Suppressor macrophage treated with lipopolysaccharide for 4 hours (primary cell): Measurements from ENCODE around the gene NEK7.
"Not testable (repeated sequence)": the region's sequence is repeated elsewhere in the genome, so short reads cannot be mapped to it uniquely, and the experiment has no call there.

Experiments used
- DNase-seq: peaks from one replicate; pipeline ENCODE4 v3.0.0-alpha.2; 2020

Gene NEK7

GRCh38 chr1:198156745-198157240 lies at the start of gene NEK7:
NEK7 (plus strand) TSS chr1:198156998; CDS start chr1:198232581, 75,583 bp downstream.
- DNase-seq = peak; percentile 92

GRCh38 chr1:198107091-198107501 lies 49.7 kb upstream of the NEK7 start:
- DNase-seq = no peak

GRCh38 chr1:198108636-198109370 lies 48.0 kb upstream of the NEK7 start:
- no peak for DNase-seq

DNA sequence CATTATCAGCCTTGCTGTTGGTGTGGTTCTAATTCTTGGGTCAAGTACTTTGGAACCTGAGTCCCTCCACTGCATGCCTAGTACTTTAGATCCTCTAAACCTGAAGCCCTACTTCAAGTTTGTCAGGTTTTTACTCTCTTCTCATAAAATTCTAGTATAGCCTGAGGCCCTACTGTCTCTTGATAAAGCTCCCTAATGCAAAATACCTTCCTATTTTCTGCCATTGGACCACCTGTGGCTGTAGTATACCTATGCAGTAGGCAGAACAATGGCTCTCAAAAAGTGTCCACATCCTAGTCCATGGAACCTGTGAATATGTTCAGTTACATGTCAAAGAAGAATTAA lies 47.5 kb upstream of the NEK7 start:
- no peak for DNase-seq

GRCh38 chr1:198113342-198113750 lies 43.5 kb upstream of the NEK7 start:
- no peak for DNase-seq

DNA sequence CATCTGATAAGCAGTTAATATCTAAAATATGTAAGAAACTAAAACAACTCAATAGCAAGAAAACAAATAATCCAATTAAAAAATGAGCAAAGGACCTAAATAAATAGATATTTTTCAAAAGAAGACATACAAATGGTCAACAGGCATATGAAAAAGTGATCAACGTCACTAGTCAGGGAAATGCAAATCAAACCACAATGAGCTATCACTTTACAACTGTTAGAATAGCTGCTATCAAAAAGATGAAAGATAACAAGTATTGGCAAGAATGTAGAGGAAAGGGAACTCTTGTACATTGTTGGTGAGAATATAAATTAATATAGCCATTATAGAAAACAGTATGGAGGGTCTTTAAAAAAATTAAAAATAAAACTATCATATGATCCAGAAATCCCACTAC lies 40.7 kb upstream of the NEK7 start:
- DNase-seq = no peak

DNA sequence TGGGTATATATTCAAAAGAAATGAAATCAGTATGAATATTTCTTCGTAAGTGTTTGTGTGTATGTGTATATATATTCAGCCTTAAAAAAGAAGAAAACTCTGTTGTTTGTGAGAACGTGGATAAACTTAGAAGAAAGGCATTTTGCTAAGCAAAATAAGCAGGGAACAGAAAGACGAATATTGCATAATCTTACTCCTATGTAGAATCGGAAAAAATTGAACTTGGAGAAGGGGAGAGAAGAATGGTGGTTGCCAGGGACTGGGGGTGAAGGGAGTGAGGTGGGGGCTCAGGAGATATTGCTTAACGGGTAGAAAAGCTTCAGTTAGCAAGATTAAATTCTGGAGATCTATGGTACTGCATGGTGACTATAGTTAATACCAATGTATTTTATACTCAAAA lies 40.3 kb upstream of the NEK7 start:
- DNase-seq = no peak

DNA sequence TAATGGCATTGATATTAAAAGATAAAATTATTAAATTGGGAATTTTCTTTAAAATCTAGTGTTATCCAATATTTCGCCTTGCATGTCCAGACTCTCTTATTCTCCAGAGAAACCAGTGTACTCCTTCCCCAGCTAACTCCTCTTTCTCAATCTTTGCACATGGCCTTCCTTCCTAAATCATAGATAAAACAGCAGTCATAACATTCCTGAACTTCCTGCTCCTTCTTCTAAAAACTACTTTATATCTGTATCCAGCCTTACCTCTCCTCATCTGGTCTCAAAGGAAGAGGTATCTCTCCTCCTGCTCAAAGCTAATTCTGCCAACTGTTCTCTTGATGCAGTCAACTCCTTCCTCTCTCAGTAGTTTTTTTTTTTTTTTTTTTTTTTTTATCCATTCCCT lies 39.5 kb upstream of the NEK7 start:
- no peak for DNase-seq

DNA sequence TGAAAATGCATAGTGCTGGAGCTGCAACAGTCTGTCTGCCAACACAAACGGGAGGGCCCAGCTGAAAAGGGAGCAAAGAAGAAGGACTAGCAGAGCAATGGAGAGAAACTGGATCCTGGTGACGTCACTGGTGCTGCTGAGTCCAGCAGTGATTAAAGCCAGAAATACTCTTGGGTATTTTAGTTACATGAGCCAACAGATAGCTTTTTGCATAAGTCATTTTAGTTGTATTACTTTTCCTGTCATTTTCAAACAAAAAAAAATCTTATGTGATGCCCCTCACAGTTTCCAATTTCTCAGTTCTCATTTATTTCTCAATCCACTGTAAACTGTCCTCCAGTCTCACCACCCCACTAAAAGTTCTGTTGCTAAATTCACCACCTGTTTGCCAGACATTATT lies 38.7 kb upstream of the NEK7 start:
- DNase-seq = no peak

DNA sequence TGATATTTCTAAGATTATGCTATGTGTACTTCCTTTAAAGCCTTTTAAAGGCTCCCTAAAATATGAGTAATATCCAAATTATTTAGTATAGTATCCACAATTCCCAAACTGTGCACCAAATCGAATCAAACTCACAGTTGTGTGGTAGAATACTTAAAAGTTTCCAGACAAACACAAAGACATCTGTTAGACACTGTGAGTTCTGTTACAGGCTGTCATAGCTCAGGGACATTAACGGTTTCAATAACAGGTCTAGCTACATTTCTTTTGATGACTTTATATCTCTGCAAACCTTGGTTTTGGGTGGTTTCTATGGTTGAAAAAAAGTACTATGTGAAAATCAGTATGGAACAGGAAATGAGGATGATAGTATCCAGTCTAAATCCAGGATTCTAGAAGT lies 36.9 kb upstream of the NEK7 start:
- DNase-seq = no peak

- no peak for DNase-seq
Observed at GRCh38 chr1:198121056-198121826, 35.6 kb upstream of the NEK7 start.

DNA sequence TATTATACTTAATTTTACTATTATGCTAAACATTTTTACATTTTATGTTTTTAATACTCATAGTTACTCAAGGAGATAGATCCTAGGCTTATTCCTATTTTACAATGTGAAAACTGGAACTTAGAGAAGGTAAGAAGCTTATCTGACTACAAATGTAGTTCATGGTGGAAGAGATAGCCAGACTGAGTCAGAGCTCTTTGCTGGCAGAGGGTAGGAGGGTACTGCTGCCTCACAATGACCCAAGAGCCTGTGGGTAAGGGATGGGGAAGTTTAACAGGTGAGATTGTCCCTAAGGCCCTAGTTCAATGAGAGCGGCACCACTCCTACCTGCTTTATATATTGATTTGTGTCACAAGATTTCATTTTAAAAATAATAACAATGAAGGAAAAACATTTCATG lies 34.1 kb upstream of the NEK7 start:
- DNase-seq = no peak

- DNase-seq = no peak
Observed at GRCh38 chr1:198123133-198123532, 33.7 kb upstream of the NEK7 start.

- no peak for DNase-seq
Observed at GRCh38 chr1:198124673-198125072, 32.1 kb upstream of the NEK7 start.

GRCh38 chr1:198125995-198126735 lies 30.6 kb upstream of the NEK7 start:
- DNase-seq = no peak

- DNase-seq = peak; percentile 53
Observed at GRCh38 chr1:198128533-198128932, 28.3 kb upstream of the NEK7 start.

DNA sequence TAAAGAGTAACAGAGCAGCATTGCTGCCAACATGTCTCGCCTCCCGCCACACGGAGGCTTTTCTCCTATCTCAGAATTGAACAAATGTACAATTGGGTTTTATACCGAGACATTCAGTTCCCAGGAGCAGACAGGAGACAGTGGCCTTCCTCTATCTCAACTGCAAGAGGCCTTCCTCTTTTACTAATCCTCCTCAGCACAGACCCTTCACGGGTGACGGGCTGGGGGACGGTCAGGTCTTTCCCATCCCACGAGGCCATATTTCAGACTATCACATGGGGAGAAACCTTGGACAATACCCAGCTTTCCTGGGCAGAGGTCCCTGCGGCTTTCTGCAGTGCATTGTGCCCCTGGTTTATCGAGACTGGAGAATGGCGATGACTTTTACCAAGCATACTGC lies 26.7 kb upstream of the NEK7 start:
- DNase-seq = not testable (repeated sequence)

DNA sequence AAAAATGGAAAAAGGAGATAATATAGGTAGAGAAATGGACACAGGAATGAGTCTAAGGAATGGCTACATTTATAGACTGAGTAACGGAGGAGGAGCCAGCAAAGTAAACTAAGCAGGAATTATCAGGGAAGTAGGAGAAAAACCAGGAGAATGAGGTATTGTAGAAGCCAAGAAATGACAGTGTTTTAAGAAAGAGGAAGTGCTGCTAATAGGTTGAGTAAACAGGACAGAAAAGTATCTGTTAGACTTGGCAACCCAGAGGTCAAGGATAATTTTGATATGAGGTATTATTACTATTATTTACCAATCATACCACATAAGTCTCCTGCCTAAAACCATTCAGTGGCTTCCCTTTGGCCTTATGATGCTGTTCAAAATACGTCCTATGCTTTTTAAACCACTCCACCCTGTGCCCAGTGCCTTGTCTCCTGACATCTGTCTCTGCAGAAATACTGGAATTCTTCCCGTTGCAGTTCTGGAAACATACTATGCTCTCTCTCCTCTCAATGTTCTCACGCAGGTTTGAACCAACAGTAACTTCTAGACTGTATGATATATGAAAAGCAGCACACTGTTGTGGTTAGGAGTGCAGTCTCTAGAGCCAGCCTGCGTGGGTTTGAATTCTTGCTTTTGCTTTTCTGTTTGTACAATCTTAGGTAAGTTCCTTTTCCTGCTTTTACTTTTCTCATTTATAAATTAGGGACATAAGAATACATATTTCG lies 24.6 kb upstream of the NEK7 start:
- DNase-seq = no peak

DNA sequence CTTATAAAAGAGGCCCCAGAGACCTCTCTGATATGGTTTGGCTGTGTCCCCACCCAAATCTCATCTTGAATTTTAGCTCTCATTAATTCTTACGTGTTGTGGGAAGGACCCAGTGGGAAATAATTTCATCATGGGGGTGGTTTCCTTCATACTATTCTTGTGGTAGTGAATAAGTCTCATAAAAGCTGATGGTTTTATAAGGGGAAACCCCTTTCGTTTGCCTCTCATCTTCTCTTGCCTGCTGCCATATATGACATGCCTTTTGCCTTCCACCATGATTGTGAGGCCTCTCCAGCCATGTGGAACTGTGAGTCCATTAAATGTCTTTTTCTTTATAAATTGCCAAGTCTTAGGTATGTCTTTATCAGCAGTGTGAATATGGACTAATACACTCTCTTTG lies 22.5 kb upstream of the NEK7 start:
- DNase-seq = no peak

GRCh38 chr1:198135366-198135765 lies 21.4 kb upstream of the NEK7 start:
- DNase-seq = no peak

DNA sequence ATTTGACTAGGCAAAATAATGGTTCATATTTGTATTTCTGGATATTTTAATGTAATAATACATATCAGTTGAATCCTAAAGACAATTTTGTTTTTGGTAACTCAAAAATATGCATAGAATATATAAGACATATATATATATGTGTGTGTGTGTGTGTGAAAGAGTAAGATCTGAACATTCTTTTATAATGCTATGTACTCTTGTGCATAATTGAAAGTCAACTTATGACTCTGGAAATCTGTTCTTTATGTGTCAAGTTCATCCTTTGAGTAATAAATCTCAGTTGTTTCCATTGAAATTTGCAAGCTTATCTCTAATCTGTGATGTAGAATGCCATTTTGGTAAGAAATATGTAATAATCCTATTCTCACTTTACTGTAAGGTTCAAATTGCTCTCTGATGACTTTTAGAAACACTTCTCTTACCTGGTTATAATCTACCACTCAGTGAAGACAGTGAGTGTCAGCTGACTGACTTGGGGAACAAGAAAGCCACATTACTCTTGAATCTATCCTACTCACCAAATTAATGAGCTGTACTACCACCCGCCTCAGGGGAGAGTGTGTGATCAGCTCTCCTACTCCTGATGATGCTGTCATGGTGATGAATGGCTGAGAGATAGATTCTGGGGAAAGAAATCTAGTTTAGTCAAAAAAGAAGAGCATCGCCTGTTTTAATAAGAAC lies 15.0 kb upstream of the NEK7 start:
- no peak for DNase-seq

- DNase-seq = no peak
Observed at GRCh38 chr1:198143797-198144196, 13.0 kb upstream of the NEK7 start.
